HEK293 (cell line): ENCODE data around the gene GPX8.

Source experiments
- HOXD13 ChIP-seq: sonication (generic); formaldehyde crosslinking; IDR thresholded peaks from 2 replicates; pipeline ENCODE4 v1.8.0; 2022; ENCODE audit warnings: missing genetic modification reagents, borderline replicate concordance
- IKZF3 ChIP-seq: fragments of 450-650 bp; IDR thresholded peaks from 2 replicates; pipeline ENCODE4 v1.5.0; 2018; ENCODE audit warnings: missing biosample characterization, mild to moderate bottlenecking, missing genetic modification characterization, moderate library complexity
- KLF8 ChIP-seq: fragments of 450-650 bp; formaldehyde crosslinking; IDR thresholded peaks from 2 replicates; pipeline ENCODE4 v1.5.1; 2016; ENCODE audit warnings: missing biosample characterization, missing genetic modification characterization
- PRDM1 ChIP-seq: fragments of 450-650 bp; formaldehyde crosslinking; IDR thresholded peaks from 2 replicates; pipeline ENCODE4; 2016; ENCODE audit warnings: missing biosample characterization, missing genetic modification characterization
- YY1 ChIP-seq: fragments of 450-650 bp; formaldehyde crosslinking; IDR thresholded peaks from 2 replicates; pipeline ENCODE4 v1.5.1; 2018; ENCODE audit warnings: missing biosample characterization, missing genetic modification characterization
- YY2 ChIP-seq: fragments of 450-650 bp; formaldehyde crosslinking; IDR thresholded peaks from 2 replicates; pipeline ENCODE4 v1.5.1; 2016; ENCODE audit warnings: missing biosample characterization, missing genetic modification characterization
- ZFHX2 ChIP-seq: fragments of 450-650 bp; formaldehyde crosslinking; conservative IDR thresholded peaks from 2 replicates; pipeline ENCODE4 v1.5.1; 2016; ENCODE audit warnings: missing biosample characterization, missing genetic modification characterization
- ZFP41 ChIP-seq: fragments of 450-650 bp; formaldehyde crosslinking; IDR thresholded peaks from 2 replicates; pipeline ENCODE4 v1.5.1; 2016; ENCODE audit warnings: missing biosample characterization, missing genetic modification characterization, borderline replicate concordance
- ZNF114 ChIP-seq: fragments of 450-650 bp; formaldehyde crosslinking; IDR thresholded peaks from 2 replicates; pipeline ENCODE4 v1.5.0; 2017; ENCODE audit warnings: missing biosample characterization, missing genetic modification characterization
- ZNF133 ChIP-seq: fragments of 450-650 bp; formaldehyde crosslinking; IDR thresholded peaks from 2 replicates; pipeline ENCODE4 v1.5.1; 2016; ENCODE audit warnings: missing biosample characterization, missing genetic modification characterization
- ZNF174 ChIP-seq: fragments of 450-650 bp; formaldehyde crosslinking; IDR thresholded peaks from 2 replicates; pipeline ENCODE4 v1.5.0; 2017; ENCODE audit warnings: missing biosample characterization, mild to moderate bottlenecking, missing genetic modification characterization
- ZNF202 ChIP-seq: fragments of 450-650 bp; formaldehyde crosslinking; IDR thresholded peaks from 2 replicates; pipeline ENCODE4 v1.5.1; 2016; ENCODE audit warnings: missing biosample characterization, missing genetic modification characterization, borderline replicate concordance
- ZNF239 ChIP-seq: fragments of 450-650 bp; formaldehyde crosslinking; IDR thresholded peaks from 2 replicates; pipeline ENCODE4 v1.5.1; 2016; ENCODE audit warnings: missing biosample characterization, missing genetic modification characterization
- ZNF274 ChIP-seq, 2 experiments: fragments of 200-500 bp in 1 of 2; fragments of 450-650 bp in 1 of 2; sonication (Bioruptor generic) in 1 of 2; formaldehyde crosslinking in 1 of 2; IDR thresholded peaks; 2 replicates each; pipeline versions ENCODE4 v1.5.1 to v1.6.1; 2014 to 2016; ENCODE audit warnings: borderline replicate concordance in 1 of 2, inconsistent platforms in 1 of 2, low read length in 1 of 2, missing biosample characterization in 1 of 2, missing genetic modification characterization in 1 of 2
- ZNF302 ChIP-seq: fragments of 450-650 bp; formaldehyde crosslinking; IDR thresholded peaks from 2 replicates; pipeline ENCODE4 v1.5.1; 2016; ENCODE audit warnings: missing biosample characterization, missing genetic modification characterization, low read depth
- ZNF311 ChIP-seq: fragments of 450-650 bp; formaldehyde crosslinking; IDR thresholded peaks from 2 replicates; pipeline ENCODE4 v1.5.1; 2017; ENCODE audit warnings: missing biosample characterization, missing genetic modification characterization, borderline replicate concordance
- ZNF324 ChIP-seq: fragments of 450-650 bp; formaldehyde crosslinking; IDR thresholded peaks from 2 replicates; pipeline ENCODE4 v1.5.1; 2016; ENCODE audit warnings: missing biosample characterization, missing genetic modification characterization
- ZNF335 ChIP-seq: fragments of 450-650 bp; formaldehyde crosslinking; conservative IDR thresholded peaks from 2 replicates; pipeline ENCODE4 v1.5.1; 2016; ENCODE audit warnings: missing biosample characterization, missing genetic modification characterization
- ZNF423 ChIP-seq: fragments of 450-650 bp; formaldehyde crosslinking; IDR thresholded peaks from 2 replicates; pipeline ENCODE4 v1.5.1; 2016; ENCODE audit warnings: missing biosample characterization, missing genetic modification characterization
- ZNF514 ChIP-seq: fragments of 450-650 bp; formaldehyde crosslinking; IDR thresholded peaks from 2 replicates; pipeline ENCODE4 v1.5.1; 2016; ENCODE audit warnings: missing biosample characterization, missing genetic modification characterization
- ZNF548 ChIP-seq: fragments of 450-650 bp; formaldehyde crosslinking; IDR thresholded peaks from 2 replicates; pipeline ENCODE4 v1.5.1; 2016; ENCODE audit warnings: missing biosample characterization, missing genetic modification characterization
- ZNF555 ChIP-seq: fragments of 450-650 bp; formaldehyde crosslinking; conservative IDR thresholded peaks from 2 replicates; pipeline ENCODE4 v1.5.1; 2017; ENCODE audit warnings: missing biosample characterization, mild to moderate bottlenecking, missing genetic modification characterization, inconsistent platforms
- ZNF585B ChIP-seq: fragments of 450-650 bp; formaldehyde crosslinking; IDR thresholded peaks from 2 replicates; pipeline ENCODE4 v1.5.1; 2016; ENCODE audit warnings: missing biosample characterization, missing genetic modification characterization
- ZNF610 ChIP-seq: fragments of 450-650 bp; formaldehyde crosslinking; IDR thresholded peaks from 2 replicates; pipeline ENCODE4 v1.5.1; 2016; ENCODE audit warnings: missing biosample characterization, missing genetic modification characterization, borderline replicate concordance
- ZNF623 ChIP-seq: fragments of 450-650 bp; formaldehyde crosslinking; IDR thresholded peaks from 2 replicates; pipeline ENCODE4 v1.5.1; 2016; ENCODE audit warnings: missing biosample characterization, missing genetic modification characterization
- TF ChIP-seq, protein P1 (sequence below): fragments of 450-650 bp; formaldehyde crosslinking; IDR thresholded peaks from 2 replicates; pipeline ENCODE4 v1.5.1; 2016; ENCODE audit warnings: missing biosample characterization, missing genetic modification characterization
- TF ChIP-seq, protein P2 (sequence below): fragments of 450-650 bp; formaldehyde crosslinking; IDR thresholded peaks from 2 replicates; pipeline ENCODE4; 2016; ENCODE audit warnings: missing biosample characterization, missing genetic modification characterization
- TF ChIP-seq, protein P3 (sequence below): IDR thresholded peaks from 2 replicates; pipeline ENCODE4 v1.6.1; 2011; ENCODE audit warnings: mild to moderate bottlenecking, low read depth, low read length, borderline replicate concordance
- TF ChIP-seq, protein P4 (sequence below): fragments of 450-650 bp; formaldehyde crosslinking; IDR thresholded peaks from 2 replicates; pipeline ENCODE4 v1.5.1; 2016; ENCODE audit warnings: missing biosample characterization, missing genetic modification characterization
- TF ChIP-seq, protein P5 (sequence below): fragments of 450-650 bp; formaldehyde crosslinking; IDR thresholded peaks from 2 replicates; pipeline ENCODE4 v1.5.1; 2016; ENCODE audit warnings: missing biosample characterization, missing genetic modification characterization
- TF ChIP-seq, protein P6 (sequence below): fragments of 450-650 bp; formaldehyde crosslinking; conservative IDR thresholded peaks from 2 replicates; pipeline ENCODE4 v1.5.1; 2016; ENCODE audit warnings: low read depth, missing biosample characterization, missing genetic modification characterization

Gene GPX8

DNA sequence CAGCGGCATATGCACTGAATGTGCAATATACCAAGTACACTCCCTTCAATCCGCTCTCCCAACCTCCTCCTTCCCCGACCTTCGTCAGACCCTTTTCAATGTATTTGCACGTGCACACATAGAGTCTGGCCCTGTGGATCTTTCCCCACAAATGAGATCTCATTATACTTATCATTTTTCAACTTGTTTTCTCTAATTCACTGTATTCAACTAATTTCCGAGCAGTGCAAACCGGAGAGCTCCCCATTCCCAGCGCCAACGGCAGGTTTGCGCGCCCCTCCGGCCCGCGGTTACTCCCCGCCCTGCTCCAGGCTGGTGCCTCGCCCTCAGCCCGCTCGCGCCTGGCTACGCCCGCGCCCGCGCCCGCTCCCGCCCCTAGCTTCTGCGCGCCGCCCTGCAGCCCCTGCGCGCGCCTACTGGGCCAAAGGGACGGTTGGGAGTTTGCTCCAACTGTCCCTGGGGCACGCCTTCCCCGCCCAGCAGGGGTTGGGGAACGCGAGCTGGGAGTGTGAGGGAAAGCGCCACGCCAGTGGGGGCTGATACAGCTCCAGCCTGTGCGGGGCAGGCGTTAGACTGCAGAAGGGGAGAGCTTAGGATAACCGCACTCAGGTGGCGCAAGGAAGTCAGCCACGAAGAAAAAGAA is 16.3 kb downstream of the GPX8 start (continued):
- TF ChIP-seq, protein P1, sequence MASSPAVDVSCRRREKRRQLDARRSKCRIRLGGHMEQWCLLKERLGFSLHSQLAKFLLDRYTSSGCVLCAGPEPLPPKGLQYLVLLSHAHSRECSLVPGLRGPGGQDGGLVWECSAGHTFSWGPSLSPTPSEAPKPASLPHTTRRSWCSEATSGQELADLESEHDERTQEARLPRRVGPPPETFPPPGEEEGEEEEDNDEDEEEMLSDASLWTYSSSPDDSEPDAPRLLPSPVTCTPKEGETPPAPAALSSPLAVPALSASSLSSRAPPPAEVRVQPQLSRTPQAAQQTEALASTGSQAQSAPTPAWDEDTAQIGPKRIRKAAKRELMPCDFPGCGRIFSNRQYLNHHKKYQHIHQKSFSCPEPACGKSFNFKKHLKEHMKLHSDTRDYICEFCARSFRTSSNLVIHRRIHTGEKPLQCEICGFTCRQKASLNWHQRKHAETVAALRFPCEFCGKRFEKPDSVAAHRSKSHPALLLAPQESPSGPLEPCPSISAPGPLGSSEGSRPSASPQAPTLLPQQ, result peak; percentile 58; the same call in 1 of the 2 replicates
- peak; percentile 46; the same call in 1 of the 2 replicates for TF ChIP-seq ZNF610 (tag by site-specific recombination)
- no peak for TF ChIP-seq ZNF274 (IDR thresholded peaks at IDR 0.05; ENCODE audit: low read length)
- no peak for TF ChIP-seq ZNF274 (tag by site-specific recombination; IDR thresholded peaks at IDR 0.05; ENCODE audit: borderline replicate concordance)
- peak; percentile 91 for TF ChIP-seq ZNF423 (tag by site-specific recombination)
- no peak for TF ChIP-seq ZNF514 (tag by site-specific recombination)
- TF ChIP-seq IKZF3, result peak; percentile 99
- no peak for TF ChIP-seq ZNF239 (tag by site-specific recombination)
- TF ChIP-seq ZNF133 (tag by site-specific recombination), result no peak
- TF ChIP-seq ZNF324 (tag by site-specific recombination), result no peak
- TF ChIP-seq, protein P2, sequence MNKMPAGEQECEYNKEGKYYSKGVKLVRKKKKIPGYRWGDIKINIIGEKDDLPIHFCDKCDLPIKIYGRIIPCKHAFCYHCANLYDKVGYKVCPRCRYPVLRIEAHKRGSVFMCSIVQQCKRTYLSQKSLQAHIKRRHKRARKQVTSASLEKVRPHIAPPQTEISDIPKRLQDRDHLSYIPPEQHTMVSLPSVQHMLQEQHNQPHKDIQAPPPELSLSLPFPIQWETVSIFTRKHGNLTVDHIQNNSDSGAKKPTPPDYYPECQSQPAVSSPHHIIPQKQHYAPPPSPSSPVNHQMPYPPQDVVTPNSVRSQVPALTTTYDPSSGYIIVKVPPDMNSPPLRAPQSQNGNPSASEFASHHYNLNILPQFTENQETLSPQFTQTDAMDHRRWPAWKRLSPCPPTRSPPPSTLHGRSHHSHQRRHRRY (tag by site-specific recombination), result no peak
- TF ChIP-seq KLF8 (tag by site-specific recombination), result peak; percentile 87; the same call in 1 of the 2 replicates
- TF ChIP-seq ZNF548 (tag by site-specific recombination), result no peak
- no peak for TF ChIP-seq YY2 (tag by site-specific recombination)
- TF ChIP-seq YY1, result no peak
- TF ChIP-seq PRDM1, result peak; percentile 85
- TF ChIP-seq, protein P3, sequence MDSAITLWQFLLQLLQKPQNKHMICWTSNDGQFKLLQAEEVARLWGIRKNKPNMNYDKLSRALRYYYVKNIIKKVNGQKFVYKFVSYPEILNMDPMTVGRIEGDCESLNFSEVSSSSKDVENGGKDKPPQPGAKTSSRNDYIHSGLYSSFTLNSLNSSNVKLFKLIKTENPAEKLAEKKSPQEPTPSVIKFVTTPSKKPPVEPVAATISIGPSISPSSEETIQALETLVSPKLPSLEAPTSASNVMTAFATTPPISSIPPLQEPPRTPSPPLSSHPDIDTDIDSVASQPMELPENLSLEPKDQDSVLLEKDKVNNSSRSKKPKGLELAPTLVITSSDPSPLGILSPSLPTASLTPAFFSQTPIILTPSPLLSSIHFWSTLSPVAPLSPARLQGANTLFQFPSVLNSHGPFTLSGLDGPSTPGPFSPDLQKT, result no peak
- TF ChIP-seq ZNF174 (tag by site-specific recombination), result no peak
- TF ChIP-seq ZNF555 (tag by site-specific recombination), result no peak
- no peak for TF ChIP-seq ZNF311 (tag by site-specific recombination)
- no peak for TF ChIP-seq ZNF623 (tag by site-specific recombination)
- TF ChIP-seq ZNF335, result peak; percentile 76
- TF ChIP-seq ZFP41 (tag by site-specific recombination), result no peak
- no peak for TF ChIP-seq ZNF302 (tag by site-specific recombination)
- no peak for TF ChIP-seq ZNF202
- TF ChIP-seq ZNF585B (tag by site-specific recombination), result no peak
- no peak for TF ChIP-seq ZNF114 (tag by site-specific recombination)
- TF ChIP-seq, protein P4, sequence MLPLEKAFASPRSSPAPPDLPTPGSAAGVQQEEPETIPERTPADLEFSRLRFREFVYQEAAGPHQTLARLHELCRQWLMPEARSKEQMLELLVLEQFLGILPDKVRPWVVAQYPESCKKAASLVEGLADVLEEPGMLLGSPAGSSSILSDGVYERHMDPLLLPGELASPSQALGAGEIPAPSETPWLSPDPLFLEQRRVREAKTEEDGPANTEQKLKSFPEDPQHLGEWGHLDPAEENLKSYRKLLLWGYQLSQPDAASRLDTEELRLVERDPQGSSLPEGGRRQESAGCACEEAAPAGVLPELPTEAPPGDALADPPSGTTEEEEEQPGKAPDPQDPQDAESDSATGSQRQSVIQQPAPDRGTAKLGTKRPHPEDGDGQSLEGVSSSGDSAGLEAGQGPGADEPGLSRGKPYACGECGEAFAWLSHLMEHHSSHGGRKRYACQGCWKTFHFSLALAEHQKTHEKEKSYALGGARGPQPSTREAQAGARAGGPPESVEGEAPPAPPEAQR (tag by site-specific recombination), result no peak
- TF ChIP-seq HOXD13 (CRISPR knock-in tag), result no peak
- TF ChIP-seq, protein P5, sequence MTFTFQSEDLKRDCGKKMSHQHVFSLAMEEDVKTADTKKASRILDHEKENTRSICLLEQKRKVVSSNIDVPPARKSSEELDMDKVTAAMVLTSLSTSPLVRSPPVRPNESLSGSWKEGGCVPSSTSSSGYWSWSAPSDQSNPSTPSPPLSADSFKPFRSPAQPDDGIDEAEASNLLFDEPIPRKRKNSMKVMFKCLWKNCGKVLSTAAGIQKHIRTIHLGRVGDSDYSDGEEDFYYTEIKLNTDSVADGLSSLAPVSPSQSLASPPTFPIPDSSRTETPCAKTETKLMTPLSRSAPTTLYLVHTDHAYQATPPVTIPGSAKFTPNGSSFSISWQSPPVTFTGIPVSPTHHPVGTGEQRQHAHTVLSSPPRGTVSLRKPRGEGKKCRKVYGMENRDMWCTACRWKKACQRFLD (tag by site-specific recombination), result no peak
- TF ChIP-seq, protein P6, sequence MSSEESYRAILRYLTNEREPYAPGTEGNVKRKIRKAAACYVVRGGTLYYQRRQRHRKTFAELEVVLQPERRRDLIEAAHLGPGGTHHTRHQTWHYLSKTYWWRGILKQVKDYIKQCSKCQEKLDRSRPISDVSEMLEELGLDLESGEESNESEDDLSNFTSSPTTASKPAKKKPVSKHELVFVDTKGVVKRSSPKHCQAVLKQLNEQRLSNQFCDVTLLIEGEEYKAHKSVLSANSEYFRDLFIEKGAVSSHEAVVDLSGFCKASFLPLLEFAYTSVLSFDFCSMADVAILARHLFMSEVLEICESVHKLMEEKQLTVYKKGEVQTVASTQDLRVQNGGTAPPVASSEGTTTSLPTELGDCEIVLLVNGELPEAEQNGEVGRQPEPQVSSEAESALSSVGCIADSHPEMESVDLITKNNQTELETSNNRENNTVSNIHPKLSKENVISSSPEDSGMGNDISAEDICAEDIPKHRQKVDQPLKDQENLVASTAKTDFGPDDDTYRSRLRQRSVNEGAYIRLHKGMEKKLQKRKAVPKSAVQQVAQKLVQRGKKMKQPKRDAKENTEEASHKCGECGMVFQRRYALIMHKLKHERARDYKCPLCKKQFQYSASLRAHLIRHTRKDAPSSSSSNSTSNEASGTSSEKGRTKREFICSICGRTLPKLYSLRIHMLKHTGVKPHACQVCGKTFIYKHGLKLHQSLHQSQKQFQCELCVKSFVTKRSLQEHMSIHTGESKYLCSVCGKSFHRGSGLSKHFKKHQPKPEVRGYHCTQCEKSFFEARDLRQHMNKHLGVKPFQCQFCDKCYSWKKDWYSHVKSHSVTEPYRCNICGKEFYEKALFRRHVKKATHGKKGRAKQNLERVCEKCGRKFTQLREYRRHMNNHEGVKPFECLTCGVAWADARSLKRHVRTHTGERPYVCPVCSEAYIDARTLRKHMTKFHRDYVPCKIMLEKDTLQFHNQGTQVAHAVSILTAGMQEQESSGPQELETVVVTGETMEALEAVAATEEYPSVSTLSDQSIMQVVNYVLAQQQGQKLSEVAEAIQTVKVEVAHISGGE (tag by site-specific recombination), result no peak
- TF ChIP-seq ZFHX2 (tag by site-specific recombination), result peak; percentile 86
